ENCODE measurements around the gene HS6ST3.

The HS6ST3 gene

DNA sequence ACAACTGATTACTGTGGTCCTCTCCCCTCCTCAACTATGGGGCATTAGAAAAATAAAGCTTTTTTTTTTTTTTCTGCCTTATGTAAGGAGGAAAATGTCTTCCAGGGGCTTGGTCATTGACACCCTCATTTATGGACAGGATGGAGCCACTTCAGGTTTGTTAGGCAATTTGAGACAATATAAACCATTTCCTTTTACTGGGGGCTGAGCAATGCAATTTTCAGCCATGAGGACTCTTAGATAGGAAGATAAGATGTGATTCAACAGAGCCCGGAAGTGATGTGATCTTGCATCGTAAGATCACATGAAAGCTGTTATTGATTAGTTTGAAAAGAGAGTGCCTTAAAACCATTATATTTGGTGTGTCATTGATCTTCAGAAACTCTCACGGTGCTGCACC is 693.6 kb downstream of the HS6ST3 start:
- DNase-seq = no peak

DNA sequence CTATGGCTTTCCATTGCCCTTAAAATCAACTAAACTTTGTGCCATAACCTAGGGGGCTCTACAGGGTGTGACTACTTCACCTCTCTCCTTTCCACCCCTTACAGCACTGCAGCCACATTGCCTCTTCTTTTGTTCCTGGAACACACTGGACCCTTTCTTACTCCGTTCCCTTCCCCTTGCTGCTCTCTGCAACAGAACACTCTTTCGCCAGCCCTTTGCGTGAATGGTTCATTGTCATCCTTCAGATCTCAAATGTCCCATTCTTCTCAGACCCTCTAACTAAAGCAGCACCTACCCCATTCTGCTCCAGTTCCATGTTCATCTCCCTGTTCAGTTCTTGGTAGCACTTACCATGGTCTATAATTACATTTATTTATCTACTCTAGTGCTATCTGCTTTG is 696.1 kb downstream of the HS6ST3 start:
- DNase-seq = peak in 3 of 58 donors; percentile 0 to 36 (median 1)

DNA sequence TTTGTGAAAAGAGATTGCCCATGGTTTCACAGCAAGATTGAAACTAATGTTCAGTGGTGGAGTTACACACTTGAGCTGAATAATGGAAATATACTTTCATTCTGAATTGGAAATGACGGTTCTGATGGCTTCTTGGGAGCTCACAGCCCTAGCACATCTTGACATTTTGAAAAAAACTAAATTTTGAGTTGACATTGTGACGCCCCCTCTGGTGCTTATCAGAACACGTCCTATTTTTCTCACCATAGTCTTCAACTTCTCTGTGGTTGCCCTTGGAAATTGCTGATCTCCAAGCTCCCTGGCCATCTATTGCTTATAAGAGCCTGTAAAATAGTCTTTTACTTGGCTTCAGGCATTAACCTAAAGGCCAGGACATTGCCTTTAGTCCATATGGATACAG is 702.3 kb downstream of the HS6ST3 start:
- DNase-seq = no peak

DNA sequence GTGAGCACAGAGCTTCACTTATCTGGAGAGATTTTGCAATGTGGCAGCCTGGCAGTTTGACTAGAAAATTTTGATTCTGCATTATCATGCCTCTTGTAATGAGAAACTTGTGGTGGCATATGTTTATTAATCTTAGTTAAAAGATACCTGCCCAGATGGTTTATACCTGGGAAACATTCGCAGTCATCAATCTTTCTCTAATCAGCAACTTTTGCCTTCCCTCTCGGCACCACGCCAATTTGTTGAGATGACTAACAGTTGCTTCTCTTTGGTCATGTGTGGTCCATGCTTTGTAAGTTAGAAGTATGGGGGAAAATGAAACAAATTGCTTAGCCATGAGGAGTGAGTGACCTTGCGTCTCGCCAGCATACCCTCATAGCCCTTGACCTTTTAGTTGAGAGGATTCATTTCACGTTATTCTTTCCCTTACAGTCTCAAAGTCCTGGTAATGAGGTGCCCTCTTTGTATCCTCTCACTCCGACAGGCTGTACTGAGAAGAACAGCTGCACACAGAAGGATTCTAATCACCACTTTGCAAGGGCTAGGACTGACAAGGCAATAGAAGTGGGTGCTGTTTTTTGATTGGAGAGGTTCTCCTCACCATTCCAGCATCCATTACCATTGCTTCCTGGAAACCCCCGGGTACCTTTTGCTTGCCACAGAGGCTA is 703.0 kb downstream of the HS6ST3 start:
- DNase-seq = no peak

DNA sequence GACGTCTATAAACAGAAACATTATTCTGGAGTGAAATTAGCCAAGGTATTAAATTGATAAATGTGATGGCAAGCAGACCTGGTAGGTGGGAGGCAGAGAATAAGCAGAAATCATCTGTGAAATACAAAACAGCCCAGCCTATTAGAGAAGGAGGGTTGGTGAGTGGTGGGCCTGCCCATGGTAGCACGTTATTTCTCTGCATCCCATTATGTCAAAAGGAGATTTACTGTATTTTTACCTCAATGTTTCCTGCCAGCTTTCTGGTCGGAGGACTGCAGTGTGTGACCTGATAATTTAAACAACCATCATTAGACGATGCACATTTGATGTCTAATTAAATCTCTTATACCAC is 703.5 kb downstream of the HS6ST3 start:
- DNase-seq = no peak

DNA sequence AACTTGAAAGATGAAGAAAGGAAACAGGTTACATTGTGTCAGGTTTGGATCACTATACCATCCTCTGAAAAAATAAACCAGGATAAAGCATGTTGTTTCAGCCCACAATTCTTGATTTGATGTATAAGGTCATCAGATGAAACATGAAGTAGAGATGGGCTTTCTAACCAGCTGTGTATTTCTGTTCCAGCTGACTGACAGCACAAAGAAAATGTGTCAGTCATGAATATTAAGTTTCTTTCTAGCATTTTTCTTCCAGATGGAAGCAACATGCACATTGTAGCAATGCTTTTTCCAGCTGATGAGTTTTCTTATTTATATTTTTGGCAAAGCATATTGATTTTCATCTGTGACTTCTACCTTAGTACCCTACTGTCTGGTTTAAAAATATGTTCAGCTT is 704.8 kb downstream of the HS6ST3 start:
- no peak for DNase-seq

DNA sequence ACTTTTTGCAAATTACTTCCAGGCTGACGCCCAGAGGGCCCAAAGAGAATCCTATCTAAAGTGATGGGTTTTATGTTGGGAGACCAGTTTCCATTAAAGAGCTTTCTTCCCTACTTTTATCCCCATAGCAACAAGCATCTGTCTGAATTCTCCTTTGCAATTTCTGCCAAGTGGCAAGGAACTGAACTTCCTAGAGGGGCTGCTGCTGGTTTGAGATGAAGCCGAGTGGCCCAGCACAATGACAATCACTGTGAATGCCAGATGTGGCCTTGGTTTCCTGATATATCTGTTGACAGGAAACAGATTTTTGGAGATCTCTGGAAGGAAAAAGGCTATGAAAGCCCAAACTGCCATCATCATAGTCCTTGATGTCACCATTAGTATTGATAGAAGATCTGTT is 705.8 kb downstream of the HS6ST3 start:
- no peak for DNase-seq

DNA sequence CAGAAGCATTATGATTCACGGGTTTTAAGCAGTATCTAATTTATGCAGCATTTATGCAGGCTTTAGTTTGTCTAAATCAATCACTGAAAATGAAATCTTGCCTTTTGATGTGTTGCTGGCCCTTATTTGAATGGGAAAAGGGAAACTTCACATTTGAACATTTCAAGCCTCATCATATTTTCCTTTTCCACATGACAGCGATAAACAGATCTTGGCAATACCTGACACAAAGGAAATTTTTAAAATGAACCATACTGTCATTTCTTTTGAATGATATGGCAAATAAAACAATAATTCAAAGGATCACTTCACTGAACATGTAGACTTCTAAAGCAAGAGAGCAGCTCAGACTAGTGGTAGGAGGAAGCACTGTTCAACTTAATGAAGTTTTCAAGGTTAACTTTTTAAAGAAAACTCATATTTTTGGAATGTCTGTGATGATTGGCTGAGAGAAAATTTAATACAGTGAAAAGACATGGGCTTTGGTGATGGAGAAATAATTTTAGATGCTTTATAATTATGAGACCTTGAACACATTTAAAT is 706.3 kb downstream of the HS6ST3 start:
- no peak for DNase-seq

DNA sequence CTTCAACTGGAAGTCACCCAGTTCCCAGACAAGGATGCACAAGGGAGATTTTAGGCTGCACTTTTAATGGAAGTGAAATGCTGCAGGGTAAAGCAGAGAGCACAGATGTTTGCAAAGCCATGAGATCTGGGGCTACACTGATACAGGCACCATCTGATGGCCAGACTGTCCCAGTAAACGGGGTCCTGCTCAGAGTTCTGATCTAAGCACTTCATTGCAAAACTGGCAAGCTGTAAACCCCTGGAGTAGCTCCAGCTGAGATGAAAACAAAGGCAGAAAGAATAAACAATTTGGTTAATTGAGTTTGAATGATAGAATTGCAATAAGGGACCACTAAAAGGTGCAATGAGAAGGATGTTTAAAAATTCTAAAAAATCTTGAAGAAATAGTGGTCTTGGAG is 707.2 kb downstream of the HS6ST3 start:
- DNase-seq = no peak

DNA sequence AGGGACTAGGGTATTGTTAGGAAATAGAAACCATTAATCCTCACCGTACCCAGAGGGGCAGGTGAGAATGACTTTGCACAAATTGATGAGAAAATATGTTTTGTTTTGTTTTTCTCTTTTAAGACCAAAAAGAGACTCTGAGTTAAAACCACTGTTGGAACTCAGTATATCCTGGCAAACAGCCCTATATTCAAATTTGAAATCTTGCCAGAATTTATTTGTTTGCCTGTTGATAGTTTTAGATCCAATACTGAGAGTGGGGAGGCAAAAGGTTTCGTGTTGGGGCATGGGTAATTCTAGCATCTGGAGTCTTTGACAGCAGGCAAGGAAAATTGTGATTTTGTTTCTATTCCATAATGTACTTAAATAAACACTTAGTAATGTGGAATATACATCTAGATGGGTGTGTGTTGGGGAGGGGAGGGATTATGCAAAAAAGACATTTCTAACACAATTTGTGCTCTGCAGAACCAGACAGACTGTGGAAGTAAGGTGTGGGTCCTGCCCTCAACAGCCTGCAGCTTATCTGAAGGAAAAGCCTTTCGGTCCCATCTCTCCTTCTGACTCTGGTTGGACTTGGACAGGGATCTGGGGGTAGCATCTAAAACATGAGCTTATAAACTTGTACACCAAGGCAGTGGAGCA is 713.7 kb downstream of the HS6ST3 start:
- no peak for DNase-seq

DNA sequence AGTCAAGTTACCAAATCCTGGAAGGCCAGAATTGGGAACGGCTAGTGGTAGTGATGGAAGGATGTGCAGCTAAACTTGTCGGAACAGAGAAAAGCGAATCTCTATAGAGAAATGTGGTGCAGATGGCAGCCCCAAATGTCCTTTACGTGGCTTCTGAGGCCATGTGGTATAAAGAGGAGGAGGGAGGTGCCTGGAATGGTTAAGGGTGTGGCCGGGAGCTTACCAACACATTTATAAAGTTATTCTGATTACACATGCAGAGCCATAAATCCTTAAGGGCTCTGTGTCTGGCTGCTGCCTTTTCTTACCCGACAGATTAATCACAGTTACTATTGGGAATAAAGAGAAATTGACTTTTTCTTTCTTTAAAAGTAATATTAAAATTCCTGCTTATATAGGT is 714.3 kb downstream of the HS6ST3 start:
- no peak for DNase-seq

DNA sequence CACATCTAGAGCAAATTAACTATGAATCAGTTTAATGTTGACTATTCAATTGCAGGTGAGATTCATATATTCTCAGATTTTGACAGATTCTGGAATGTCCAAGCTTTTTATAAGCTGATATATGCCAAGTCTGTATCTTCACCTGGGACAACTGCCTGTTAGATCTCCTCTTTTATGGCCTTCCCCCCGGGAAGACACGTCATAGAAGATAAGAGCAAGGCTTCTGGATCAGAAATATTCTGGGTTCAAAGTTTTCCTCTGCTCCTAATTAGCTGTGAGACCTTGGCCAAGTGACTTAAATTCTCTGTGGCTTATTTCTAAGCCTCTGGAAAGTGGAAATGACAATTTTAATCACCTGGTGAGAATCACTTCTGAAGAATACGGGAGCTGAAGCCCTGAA is 716.8 kb downstream of the HS6ST3 start:
- DNase-seq = no peak

DNA sequence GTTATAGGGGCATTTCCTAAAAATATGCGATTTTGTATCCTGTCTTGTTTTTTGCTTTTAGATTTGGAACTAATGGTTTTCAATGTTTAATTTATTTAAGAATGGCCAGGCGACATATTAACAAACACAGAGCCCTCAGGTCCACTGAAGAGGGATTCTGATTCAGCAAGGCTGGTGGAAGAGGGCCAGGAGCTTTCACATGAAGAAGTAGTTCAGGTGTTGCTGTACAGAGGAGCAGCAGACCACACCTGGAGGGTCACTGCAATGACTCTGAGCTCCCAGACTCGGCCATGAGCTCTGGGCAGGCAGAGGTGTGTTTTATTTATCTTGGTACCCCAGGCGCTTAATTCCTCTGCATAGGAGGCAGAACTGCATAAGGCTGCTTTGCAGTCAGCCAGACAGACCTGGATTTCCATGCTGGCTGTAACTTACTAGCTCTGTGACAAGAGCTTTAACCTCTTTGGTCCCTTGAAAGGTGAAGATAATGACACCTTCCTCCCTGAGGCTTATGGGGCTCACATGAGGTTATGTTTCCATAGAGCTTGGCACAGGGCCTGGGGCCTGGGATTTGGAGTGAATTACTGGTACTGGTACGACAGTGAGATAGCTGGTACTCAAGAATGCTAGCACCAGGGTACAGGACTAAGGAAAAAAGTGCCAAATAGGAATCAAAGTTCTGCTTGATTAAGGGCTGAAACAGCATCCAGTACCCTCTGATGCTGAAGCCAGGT is 719.6 kb downstream of the HS6ST3 start:
- DNase-seq = no peak

DNA sequence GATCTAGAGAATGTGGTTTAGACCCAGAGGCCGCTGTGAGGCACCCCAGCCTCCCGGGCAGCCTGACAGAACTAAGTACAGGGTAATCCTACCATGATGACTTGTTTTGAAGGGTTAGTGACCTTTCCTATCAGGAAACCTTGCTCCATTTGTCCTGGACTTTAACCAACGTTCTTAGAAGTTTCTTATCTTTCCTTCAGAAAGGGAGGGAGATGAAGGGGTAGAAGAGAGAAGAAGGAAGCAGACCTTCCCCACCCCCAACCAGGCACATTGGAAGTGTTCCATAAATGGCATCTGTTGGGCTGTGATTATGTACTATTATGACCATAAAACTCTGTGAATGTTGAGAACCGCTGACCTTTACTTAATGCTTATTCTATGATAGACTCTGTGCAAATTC is 720.2 kb downstream of the HS6ST3 start:
- no peak for DNase-seq

DNA sequence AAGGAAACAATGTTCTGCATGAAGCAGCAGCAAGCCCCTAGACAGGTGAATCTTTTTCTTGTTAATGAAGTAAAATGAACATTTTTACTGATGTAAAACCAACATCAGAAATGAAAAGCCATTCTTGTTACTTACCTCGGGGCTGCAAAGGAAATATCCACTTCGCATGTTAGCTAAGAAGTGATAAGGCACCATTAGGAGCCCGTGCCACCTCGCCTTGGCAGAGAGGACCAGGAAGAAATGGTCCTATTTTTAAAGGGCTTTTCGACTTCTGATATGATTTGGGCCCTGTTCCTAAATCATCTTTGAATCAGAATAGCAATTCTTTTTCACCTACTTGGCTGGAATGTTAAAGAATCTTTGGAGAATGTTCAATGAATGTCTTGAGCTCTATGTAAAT is 721.1 kb downstream of the HS6ST3 start:
- DNase-seq = no peak

DNA sequence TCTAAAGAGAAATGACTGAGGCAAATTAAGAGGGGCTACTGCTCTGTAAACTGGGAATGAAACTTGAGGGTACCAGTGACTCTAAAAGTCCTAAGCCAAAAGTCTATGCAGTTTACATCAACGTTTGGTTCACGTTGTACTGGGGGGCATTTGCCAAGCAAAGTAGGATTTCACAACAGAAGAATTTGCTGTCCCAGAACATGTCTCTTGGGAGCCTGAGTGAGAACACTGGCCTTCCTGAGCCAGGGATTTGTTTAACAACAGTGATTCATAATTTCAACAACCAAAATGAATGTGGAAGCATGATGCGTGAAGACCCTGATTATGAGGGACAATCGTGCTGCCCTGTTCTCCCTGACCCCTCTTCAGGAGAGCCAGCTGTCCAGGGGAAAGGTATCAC is 726.4 kb downstream of the HS6ST3 start:
- no peak for DNase-seq

DNA sequence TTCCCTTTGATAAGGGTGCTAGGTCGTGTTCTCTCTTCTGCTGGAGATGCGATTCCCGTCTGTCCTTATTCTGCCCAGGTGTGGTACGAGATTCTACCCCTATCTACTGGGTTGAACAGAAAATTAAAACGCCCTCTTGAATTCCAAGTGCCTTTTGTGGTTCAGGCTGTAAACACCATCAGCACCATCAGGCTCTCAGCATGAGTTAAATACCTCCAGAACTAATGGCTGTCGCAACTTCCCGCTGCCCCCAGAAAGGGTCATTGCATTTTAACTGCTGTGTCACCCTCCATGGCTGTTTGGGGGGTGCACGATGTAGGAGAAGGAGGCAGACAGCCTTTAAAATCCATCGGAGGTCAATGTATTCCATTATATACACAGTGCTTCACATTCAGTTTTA is 727.0 kb downstream of the HS6ST3 start:
- no peak for DNase-seq

DNA sequence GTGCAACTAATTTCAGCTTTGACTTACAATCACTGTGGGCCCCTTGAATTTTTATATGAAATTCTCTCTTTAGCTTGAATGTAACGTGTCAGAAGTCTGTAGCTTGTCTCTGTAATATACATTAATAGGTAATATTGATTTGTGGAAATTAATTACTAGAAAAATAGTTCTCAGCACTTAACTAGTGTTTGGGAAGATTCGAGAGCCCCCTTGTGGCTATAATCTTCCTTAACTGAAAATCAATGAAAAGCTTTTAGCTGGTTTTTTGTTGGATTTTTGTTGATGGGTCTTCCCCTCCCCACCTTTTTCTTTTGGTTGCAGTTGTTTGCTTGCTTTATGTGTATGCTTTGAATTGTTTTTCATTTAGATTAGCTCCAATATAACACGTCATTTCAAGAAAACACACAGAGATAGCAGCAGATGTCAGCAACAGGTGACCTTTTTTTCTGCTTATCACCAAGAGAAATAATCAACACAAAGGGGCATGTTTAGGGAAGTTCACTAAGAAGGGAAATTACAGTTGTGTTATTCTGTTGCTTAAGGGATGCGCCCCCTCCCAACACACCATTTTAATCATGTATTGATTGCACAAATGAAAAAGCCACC is 727.5 kb downstream of the HS6ST3 start:
- no peak for DNase-seq

DNA sequence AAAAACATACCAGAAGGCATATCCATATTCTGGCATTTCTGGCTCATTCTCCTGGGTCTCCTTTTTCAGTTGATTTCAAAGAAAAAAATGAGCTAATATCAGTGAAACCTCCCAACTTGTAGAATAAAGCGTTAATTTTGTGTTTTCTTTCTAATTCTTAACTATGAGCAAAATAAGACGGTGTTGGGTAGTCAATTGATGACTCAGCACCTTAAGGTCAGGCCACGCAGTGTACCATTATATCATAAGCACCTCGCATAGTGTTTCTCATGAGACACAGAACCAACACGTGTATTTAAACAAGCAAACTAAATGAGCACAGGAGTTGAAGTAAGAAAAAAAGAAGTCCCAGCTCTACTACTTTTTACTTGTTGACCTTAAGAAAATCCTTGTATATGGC is 729.5 kb downstream of the HS6ST3 start:
- no peak for DNase-seq

DNA sequence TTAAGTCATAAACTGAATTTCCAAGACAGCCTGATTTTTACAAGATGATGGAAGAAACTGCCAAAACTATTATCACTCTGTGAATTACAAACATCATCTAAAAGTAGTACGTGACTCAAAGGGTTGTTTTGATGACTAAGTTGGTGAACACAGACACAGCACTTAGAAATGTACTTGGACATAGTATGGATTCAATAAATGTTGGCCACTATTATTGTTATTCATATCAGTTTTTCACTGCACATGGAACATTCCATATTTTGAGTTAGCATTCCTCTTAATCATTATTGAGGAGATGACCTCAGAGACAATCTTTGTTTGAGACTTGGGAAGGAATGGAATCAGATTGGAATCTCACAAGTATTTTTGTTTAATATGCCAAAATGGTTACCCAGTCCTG is 731.5 kb downstream of the HS6ST3 start:
- DNase-seq = no peak

DNA sequence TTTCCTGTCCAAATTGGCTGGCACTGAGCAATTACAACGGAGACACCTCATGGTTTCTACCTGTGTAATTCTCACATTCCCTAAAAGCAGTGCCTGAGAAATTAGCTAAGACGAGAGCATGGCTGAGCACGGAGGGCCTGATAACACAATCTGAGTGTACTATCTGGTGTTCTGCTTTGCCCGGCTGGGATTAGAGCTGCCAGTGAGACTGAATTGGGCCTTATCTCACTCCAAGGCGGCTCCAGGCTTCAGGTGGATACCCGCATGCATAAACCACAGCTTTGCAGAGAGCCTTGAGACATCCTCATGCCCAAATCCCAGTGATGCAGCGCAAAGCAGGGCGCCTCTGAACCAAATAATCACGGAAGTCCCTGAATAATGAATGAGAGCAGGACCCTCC is 732.1 kb downstream of the HS6ST3 start:
- DNase-seq = no peak

DNA sequence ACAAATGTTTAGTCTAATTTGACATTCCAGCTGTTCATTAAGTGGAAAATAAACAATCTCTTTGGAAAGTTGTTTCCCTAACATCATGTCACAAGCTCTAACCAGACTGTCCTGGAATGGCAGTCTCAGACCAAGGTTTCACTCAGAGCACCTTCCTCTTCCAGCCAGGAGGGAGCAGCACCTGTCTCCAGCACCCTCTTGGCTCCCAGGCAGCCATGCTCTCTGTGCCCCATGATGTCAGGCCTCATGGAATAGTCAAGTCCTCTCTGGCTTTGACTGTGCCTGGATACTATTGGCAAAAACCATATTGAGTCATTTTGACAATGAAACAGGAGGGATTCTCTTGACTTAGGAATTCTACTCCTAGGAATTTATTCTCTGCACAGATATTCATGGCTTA is 733.0 kb downstream of the HS6ST3 start:
- no peak for DNase-seq
